K562 (cell line): ENCODE data around the gene BLTP3A. TPM values are rescaled to one million over a fixed set of nuclear protein-coding genes. Genes with fewer than 3 reads are reported as not detected.

Experiments used
- FOXK1 ChIP-seq: sonication (generic); formaldehyde crosslinking; IDR thresholded peaks from 2 replicates; pipeline ENCODE4 v1.8.0; 2022; ENCODE audit warnings: missing genetic modification reagents, mild to moderate bottlenecking, borderline replicate concordance
- GATAD2A ChIP-seq: fragments of 450-650 bp; IDR thresholded peaks from 2 replicates; pipeline ENCODE4 v1.6.1; 2017
- PKNOX1 ChIP-seq: fragments of 450-650 bp; IDR thresholded peaks from 2 replicates; pipeline ENCODE4 v1.6.1; 2016
- PREB ChIP-seq: sonication (generic); formaldehyde crosslinking; IDR thresholded peaks from 2 replicates; pipeline ENCODE4 v1.8.1; 2023; ENCODE audit warnings: mild to moderate bottlenecking, missing genetic modification reagents
- RB1 ChIP-seq: fragments of 450-650 bp; IDR thresholded peaks from 2 replicates; pipeline ENCODE4 v1.6.1; 2017; ENCODE audit warnings: low read depth, mild to moderate bottlenecking
- RCOR1 ChIP-seq, 2 experiments: IDR thresholded peaks; 2 replicates each; pipeline ENCODE4 v1.6.1; 2012; ENCODE audit warnings: low read depth in 2 of 2, low read length in 2 of 2, borderline replicate concordance in 1 of 2, improper control_type of control experiment in 1 of 2
- RNF2 ChIP-seq: sonication (generic); IDR thresholded peaks from 2 replicates; pipeline ENCODE4 v1.6.1; 2016
- SAP30 ChIP-seq: fragments of 200-600 bp; sonication (generic); IDR thresholded peaks from 2 replicates; pipeline ENCODE4 v1.6.1; 2012; ENCODE audit warnings: borderline replicate concordance, low read depth, mild to moderate bottlenecking, moderate library complexity, low read length, control low read depth, inconsistent platforms; ENCODE audit not compliant: insufficient read depth, poor library complexity, severe bottlenecking
- SMARCB1 ChIP-seq: IDR thresholded peaks from 2 replicates; pipeline ENCODE4 v1.6.1; 2011; ENCODE audit warnings: improper control_type of control experiment, low read depth; ENCODE audit not compliant: insufficient read length
- TAF7 ChIP-seq: fragments of 450-650 bp; IDR thresholded peaks from 2 replicates; pipeline ENCODE4 v1.6.1; 2016; ENCODE audit warnings: missing genetic modification characterization, missing compliant biosample characterization
- ZC3H4 ChIP-seq: sonication (generic); formaldehyde crosslinking; IDR thresholded peaks from 2 replicates; pipeline ENCODE4 v1.9.0; 2021; ENCODE audit warnings: missing genetic modification reagents, borderline replicate concordance
- ZNF431 ChIP-seq: sonication (generic); formaldehyde crosslinking; IDR thresholded peaks from 2 replicates; pipeline ENCODE4 v1.8.0; 2022; ENCODE audit warnings: mild to moderate bottlenecking, missing genetic modification reagents
- ZNF518B ChIP-seq: fragments of 250-450 bp; sonication (Bioruptor Pico); IDR thresholded peaks from 2 replicates; pipeline ENCODE4 v1.5.0; 2021; ENCODE audit warnings: mild to moderate bottlenecking, moderate library complexity
- ZNF57 ChIP-seq: fragments of 450-650 bp; formaldehyde crosslinking; IDR thresholded peaks from 2 replicates; pipeline ENCODE4 v1.4.0; 2020; ENCODE audit warnings: mild to moderate bottlenecking, moderate library complexity
- polyA plus RNA-seq, 8 experiments: library from polyadenylated mRNA; depleted of rRNA in 4 of 8; stranded (reverse) in 5 of 8; unstranded in 3 of 8; fragments of >200 nt; fragmentation: Nextera tagmentation in 2 of 8; fragmentation: Illumina TruSeq in 1 of 8; extraction: Ambion mirVana in 2 of 8; extraction: Trizol in 1 of 8; gene quantifications; 2 replicates each; pipeline versions ENCODE4 v1.2.1 to v1.2.3, GENCODE V29; 2011 to 2014; ENCODE audit warnings: inconsistent platforms in 1 of 8, missing spikeins in 1 of 8
- total RNA-seq, 7 experiments: library from RNA; depleted of rRNA in 6 of 7; stranded (reverse); fragments of >200 nt in 6 of 7; fragmentation: Illumina TruSeq in 2 of 7; extraction: Trizol in 2 of 7; gene quantifications; 2 replicates each; pipeline versions ENCODE4 v1.2.1 to v1.2.3, GENCODE V29; 2011 to 2021; ENCODE audit warnings: low replicate concordance in 1 of 7
- TF ChIP-seq, protein P1 (sequence below): fragments of 450-650 bp; formaldehyde crosslinking; IDR thresholded peaks from 2 replicates; pipeline ENCODE4 v1.4.0; 2022; ENCODE audit warnings: mild to moderate bottlenecking, moderate library complexity
- TF ChIP-seq, protein P2 (sequence below): fragments of 250-450 bp; sonication (Bioruptor Pico); IDR thresholded peaks from 2 replicates; pipeline ENCODE4 v1.4.0; 2020
- TF ChIP-seq, protein P3 (sequence below): fragments of 250-450 bp; sonication (Bioruptor Pico); IDR thresholded peaks from 2 replicates; pipeline ENCODE4 v1.5.0; 2020; ENCODE audit warnings: mild to moderate bottlenecking

The BLTP3A gene
- total and polyA plus RNA-seq, 9 of the 15 experiments (the other 6 are each of a cell fraction or from before 2014, with no cell fraction given), result 7.5 to 34.6 (median 15.5) TPM

DNA sequence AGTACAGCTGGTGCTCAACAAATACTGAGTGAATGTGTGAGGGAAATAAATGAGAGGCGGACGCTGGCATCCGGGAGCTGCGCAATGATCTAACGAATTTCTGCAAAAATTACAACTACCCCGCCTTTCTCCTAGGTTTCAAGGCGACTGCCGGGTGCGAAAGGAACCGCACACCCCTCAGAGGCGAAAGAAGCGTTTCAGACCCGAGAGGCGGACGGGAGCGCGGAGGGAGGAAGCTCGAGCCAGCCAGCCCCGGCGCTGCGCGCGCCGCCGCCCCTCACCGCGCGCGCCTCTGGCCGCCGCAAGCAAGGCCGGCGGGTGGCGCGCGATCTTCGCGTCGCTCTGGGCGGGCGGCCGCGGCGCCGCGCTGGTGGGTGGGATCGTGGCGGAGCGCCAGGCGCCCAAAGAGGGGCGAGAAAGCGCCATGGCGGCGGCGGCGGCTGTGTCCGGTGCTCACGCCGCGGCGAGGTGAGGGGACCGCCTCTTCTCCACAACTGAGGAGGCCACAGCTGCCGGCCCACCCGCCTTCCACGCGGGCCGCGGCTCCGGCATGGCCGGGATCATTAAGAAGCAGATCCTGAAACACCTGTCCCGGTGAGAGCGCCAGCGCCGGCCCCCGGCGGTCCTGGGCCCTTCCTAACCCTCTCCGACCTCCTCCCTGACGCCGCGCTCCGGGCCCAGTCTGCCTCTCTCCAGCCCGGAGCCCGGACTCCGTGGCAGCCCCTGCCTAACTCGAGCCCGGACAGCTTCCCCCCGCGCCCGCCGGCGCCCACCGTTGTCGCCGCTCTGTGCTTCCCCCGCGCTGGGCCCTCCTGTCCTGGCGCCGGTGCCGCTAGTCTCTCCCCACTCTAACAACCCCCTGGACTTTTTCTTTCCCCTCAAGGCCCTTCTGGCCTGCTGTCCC, at the start of gene BLTP3A (continued):
- TF ChIP-seq, protein P1, sequence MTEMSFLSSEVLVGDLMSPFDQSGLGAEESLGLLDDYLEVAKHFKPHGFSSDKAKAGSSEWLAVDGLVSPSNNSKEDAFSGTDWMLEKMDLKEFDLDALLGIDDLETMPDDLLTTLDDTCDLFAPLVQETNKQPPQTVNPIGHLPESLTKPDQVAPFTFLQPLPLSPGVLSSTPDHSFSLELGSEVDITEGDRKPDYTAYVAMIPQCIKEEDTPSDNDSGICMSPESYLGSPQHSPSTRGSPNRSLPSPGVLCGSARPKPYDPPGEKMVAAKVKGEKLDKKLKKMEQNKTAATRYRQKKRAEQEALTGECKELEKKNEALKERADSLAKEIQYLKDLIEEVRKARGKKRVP (CRISPR knock-in tag), result no peak
- no peak for TF ChIP-seq PKNOX1
- TF ChIP-seq, protein P2, sequence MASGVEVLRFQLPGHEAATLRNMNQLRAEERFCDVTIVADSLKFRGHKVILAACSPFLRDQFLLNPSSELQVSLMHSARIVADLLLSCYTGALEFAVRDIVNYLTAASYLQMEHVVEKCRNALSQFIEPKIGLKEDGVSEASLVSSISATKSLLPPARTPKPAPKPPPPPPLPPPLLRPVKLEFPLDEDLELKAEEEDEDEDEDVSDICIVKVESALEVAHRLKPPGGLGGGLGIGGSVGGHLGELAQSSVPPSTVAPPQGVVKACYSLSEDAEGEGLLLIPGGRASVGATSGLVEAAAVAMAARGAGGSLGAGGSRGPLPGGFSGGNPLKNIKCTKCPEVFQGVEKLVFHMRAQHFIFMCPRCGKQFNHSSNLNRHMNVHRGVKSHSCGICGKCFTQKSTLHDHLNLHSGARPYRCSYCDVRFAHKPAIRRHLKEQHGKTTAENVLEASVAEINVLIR (CRISPR knock-in tag), result peak; percentile 35; the same call in 1 of the 2 replicates
- TF ChIP-seq RNF2, result peak; percentile 25; the same call in 1 of the 2 replicates
- TF ChIP-seq GATAD2A, result no peak; the same call in 1 of the 2 replicates
- TF ChIP-seq FOXK1 (CRISPR knock-in tag), result no peak
- TF ChIP-seq, protein P3, sequence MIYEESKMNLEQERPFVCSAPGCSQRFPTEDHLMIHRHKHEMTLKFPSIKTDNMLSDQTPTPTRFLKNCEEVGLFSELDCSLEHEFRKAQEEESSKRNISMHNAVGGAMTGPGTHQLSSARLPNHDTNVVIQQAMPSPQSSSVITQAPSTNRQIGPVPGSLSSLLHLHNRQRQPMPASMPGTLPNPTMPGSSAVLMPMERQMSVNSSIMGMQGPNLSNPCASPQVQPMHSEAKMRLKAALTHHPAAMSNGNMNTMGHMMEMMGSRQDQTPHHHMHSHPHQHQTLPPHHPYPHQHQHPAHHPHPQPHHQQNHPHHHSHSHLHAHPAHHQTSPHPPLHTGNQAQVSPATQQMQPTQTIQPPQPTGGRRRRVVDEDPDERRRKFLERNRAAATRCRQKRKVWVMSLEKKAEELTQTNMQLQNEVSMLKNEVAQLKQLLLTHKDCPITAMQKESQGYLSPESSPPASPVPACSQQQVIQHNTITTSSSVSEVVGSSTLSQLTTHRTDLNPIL, result no peak
- no peak for TF ChIP-seq ZNF518B
- no peak for TF ChIP-seq ZNF57 (CRISPR knock-in tag)
- TF ChIP-seq ZC3H4 (CRISPR knock-in tag), result peak; percentile 73; the same call in 1 of the 2 replicates
- peak; percentile 52 for TF ChIP-seq SAP30
- TF ChIP-seq SMARCB1, result peak; percentile 28
- TF ChIP-seq PREB (CRISPR knock-in tag), result 0 out of 2 replicates have a peak, but pooled peaks have one; percentile 85
- 0 out of 2 replicates have a peak, but pooled peaks have one; percentile 46 for TF ChIP-seq ZNF431 (CRISPR knock-in tag)
- peak; percentile 53; the same call in 1 of the 2 replicates for TF ChIP-seq TAF7 (tag)
- TF ChIP-seq RB1, result peak; percentile 98
- TF ChIP-seq RCOR1 (IDR thresholded peaks at IDR 0.05; ENCODE audit: borderline replicate concordance in 1 of 2, low read depth in 2 of 2, low read length in 2 of 2), result no peak
